ENCODE measurements around the gene SH3TC1. TPM values are rescaled to one million over a fixed set of nuclear protein-coding genes. Genes with fewer than 3 reads are reported as not detected.
A peak's percentile ranks its signal among the peaks of the same experiment; 100 is the strongest.

SH3TC1 gene
- total RNA-seq, 4 donors from 2014 or later: 10.1 to 15.9 (median 11.1) TPM

GRCh38 chr4:8268211-8268610 is 69.1 kb downstream of the SH3TC1 start:
- intact Hi-C loops (cut with DNase I; ENCODE audit: low total_unique reads): no loop called here
- H3K4me3 ChIP-seq (ENCODE audit: low read depth, poor library complexity, severe bottlenecking): no peak overlapping the region
- 90 to 95% methylated on average over 7 of the region's 7 CpGs for WGBS, 2 donors
- TF ChIP-seq CTCF (IDR thresholded peaks at IDR 0.05) (no peak), POLR2A (IDR thresholded peaks at IDR 0.05) (no peak)
- DNase-seq (ENCODE audit: low spot score in 2 of 2): no peak

- no peak for DNase-seq (ENCODE audit: low spot score in 2 of 2)
- intact Hi-C loops (cut with DNase I; ENCODE audit: low total_unique reads): no loop called here
- WGBS, 2 donors: 82 to 85% methylated on average over 25 of the region's 25 CpGs
- no peak for TF ChIP-seq POLR2A (IDR thresholded peaks at IDR 0.05)
- TF ChIP-seq CTCF (IDR thresholded peaks at IDR 0.05): no peak
- H3K4me3 ChIP-seq (ENCODE audit: low read depth, poor library complexity, severe bottlenecking): no peak overlapping the region
Observed at GRCh38 chr4:8268901-8269534, 69.9 kb downstream of the SH3TC1 start.

GRCh38 chr4:8269535-8270417 is 70.7 kb downstream of the SH3TC1 start, which contains the start of gene HTRA3:
Gene HTRA3, plus strand, starts transcription at chr4:8269754. Its CDS starts 215 bp downstream, at chr4:8269969.
- intact Hi-C loops (cut with DNase I; ENCODE audit: low total_unique reads): no loop called here
- WGBS, 2 donors: 4 to 9% methylated on average over 17 to 58 of the region's 111 CpGs
- TF ChIP-seq CTCF (IDR thresholded peaks at IDR 0.05) (no peak), POLR2A (IDR thresholded peaks at IDR 0.05) (peak in 1 of 2 donors; percentile 68)
- no peak within 1 kb of the TSS for H3K4me3 ChIP-seq (ENCODE audit: low read depth, poor library complexity, severe bottlenecking)
- DNase-seq (ENCODE audit: low spot score in 2 of 2): no peak

GRCh38 chr4:8270418-8270771 is 71.3 kb downstream of the SH3TC1 start:
- intact Hi-C loops (cut with DNase I; ENCODE audit: low total_unique reads): no loop called here
- no peak for TF ChIP-seq POLR2A (IDR thresholded peaks at IDR 0.05)
- no peak for TF ChIP-seq CTCF (IDR thresholded peaks at IDR 0.05)
- WGBS, 2 donors: 33 to 46% methylated on average over 11 of the region's 11 CpGs
- no peak overlapping the region for H3K4me3 ChIP-seq (ENCODE audit: low read depth, poor library complexity, severe bottlenecking)
- DNase-seq (ENCODE audit: low spot score in 2 of 2): no peak

- TF ChIP-seq POLR2A (IDR thresholded peaks at IDR 0.05): no peak
- TF ChIP-seq CTCF (IDR thresholded peaks at IDR 0.05): no peak
- no peak overlapping the region for H3K4me3 ChIP-seq (ENCODE audit: low read depth, poor library complexity, severe bottlenecking)
- 64 to 71% methylated on average over 26 to 27 of the region's 27 CpGs for WGBS, 2 donors
- intact Hi-C loops (cut with DNase I; ENCODE audit: low total_unique reads): no loop called here
- no peak for DNase-seq (ENCODE audit: low spot score in 2 of 2)
Observed at GRCh38 chr4:8270912-8271815, 72.1 kb downstream of the SH3TC1 start.
